Esophagus muscularis mucosa (tissue), 3 donors: ENCODE measurements around the gene HOXB6.

Experiments
- EP300 ChIP-seq: sonication (generic); formaldehyde crosslinking; IDR thresholded peaks from one replicate; pipeline ENCODE4 v1.6.1; 2017; ENCODE audit warnings: antibody characterized with exemption
- TF ChIP-seq, protein P1 (sequence below), 3 experiments: fragments of 200-600 bp in 2 of 3; fragments of 450-650 bp in 1 of 3; sonication (generic) in 2 of 3; IDR thresholded peaks; one replicate each; pipeline ENCODE4 v1.5.1; 2017 to 2019; ENCODE audit warnings: antibody characterized with exemption in 3 of 3, mild to moderate bottlenecking in 2 of 3, moderate library complexity in 1 of 3

GRCh38 chr17:48598736-48599135, 6.0 kb downstream of the HOXB6 start:
- TF ChIP-seq, protein P1, sequence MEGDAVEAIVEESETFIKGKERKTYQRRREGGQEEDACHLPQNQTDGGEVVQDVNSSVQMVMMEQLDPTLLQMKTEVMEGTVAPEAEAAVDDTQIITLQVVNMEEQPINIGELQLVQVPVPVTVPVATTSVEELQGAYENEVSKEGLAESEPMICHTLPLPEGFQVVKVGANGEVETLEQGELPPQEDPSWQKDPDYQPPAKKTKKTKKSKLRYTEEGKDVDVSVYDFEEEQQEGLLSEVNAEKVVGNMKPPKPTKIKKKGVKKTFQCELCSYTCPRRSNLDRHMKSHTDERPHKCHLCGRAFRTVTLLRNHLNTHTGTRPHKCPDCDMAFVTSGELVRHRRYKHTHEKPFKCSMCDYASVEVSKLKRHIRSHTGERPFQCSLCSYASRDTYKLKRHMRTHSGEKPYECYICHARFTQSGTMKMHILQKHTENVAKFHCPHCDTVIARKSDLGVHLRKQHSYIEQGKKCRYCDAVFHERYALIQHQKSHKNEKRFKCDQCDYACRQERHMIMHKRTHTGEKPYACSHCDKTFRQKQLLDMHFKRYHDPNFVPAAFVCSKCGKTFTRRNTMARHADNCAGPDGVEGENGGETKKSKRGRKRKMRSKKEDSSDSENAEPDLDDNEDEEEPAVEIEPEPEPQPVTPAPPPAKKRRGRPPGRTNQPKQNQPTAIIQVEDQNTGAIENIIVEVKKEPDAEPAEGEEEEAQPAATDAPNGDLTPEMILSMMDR (IDR thresholded peaks at IDR 0.05): no peak
- TF ChIP-seq EP300: no peak
